Activated gamma-delta T cell treated with Interleukin-2 at 50 U/mL for 16 hours (primary cell): Measurements from ENCODE around the gene ETV7.

Experiments used
- DNase-seq: peaks from one replicate; pipeline ENCODE4 v3.0.0-alpha.2; 2020

The ETV7 gene

GRCh38 chr6:36337814-36338213 is 49.7 kb downstream of the ETV7 start:
- no peak for DNase-seq

GRCh38 chr6:36336779-36337241 is 50.7 kb downstream of the ETV7 start, which contains the start of gene BNIP5:
Gene BNIP5 (minus strand): TSS chr6:36336888. CDS start chr6:36330690, 6,198 bp downstream.
- no peak for DNase-seq

- DNase-seq, result no peak
Observed at GRCh38 chr6:36336208-36336710, 51.2 kb downstream of the ETV7 start.

- DNase-seq, result no peak
Observed at GRCh38 chr6:36335465-36336207, 51.8 kb downstream of the ETV7 start.

GRCh38 chr6:36334832-36335459 is 52.5 kb downstream of the ETV7 start:
- DNase-seq, result no peak

- no peak for DNase-seq
Observed at GRCh38 chr6:36333931-36334725, 53.3 kb downstream of the ETV7 start.

GRCh38 chr6:36333171-36333895 is 54.1 kb downstream of the ETV7 start:
- no peak for DNase-seq

- DNase-seq, result no peak
Observed at GRCh38 chr6:36331381-36331780, 56.1 kb downstream of the ETV7 start.

- no peak for DNase-seq
Observed at GRCh38 chr6:36330366-36330765, 57.1 kb downstream of the ETV7 start.

GRCh38 chr6:36329798-36330291 is 57.6 kb downstream of the ETV7 start:
- no peak for DNase-seq

- DNase-seq, result no peak
Observed at GRCh38 chr6:36328600-36328999, 58.9 kb downstream of the ETV7 start.

GRCh38 chr6:36327919-36328236 is 59.6 kb downstream of the ETV7 start:
- no peak for DNase-seq

GRCh38 chr6:36327226-36327918 is 60.1 kb downstream of the ETV7 start:
- DNase-seq, result no peak

- no peak for DNase-seq
Observed at GRCh38 chr6:36326356-36326995, 61.0 kb downstream of the ETV7 start.

GRCh38 chr6:36324715-36325114 is 62.8 kb downstream of the ETV7 start:
- no peak for DNase-seq

- no peak for DNase-seq
Observed at GRCh38 chr6:36324191-36324590, 63.3 kb downstream of the ETV7 start.

- DNase-seq, result no peak
Observed at GRCh38 chr6:36323062-36323461, 64.4 kb downstream of the ETV7 start.

- DNase-seq, result no peak
Observed at GRCh38 chr6:36322591-36322990, 64.9 kb downstream of the ETV7 start.

- DNase-seq, result no peak
Observed at GRCh38 chr6:36320475-36320874, 67.0 kb downstream of the ETV7 start.

GRCh38 chr6:36319821-36320220 is 67.6 kb downstream of the ETV7 start:
- DNase-seq, result no peak

GRCh38 chr6:36319436-36319762 is 68.1 kb downstream of the ETV7 start:
- no peak for DNase-seq
